Thyroid gland (tissue), 4 donors: ENCODE data around the gene MC3R. TPM values are rescaled to one million over a fixed set of nuclear protein-coding genes. Genes with fewer than 3 reads are reported as not detected.

ENCODE experiments used
- DNase-seq, 2 donors: peaks; one replicate each; pipeline ENCODE4 v3.0.0-alpha.2; 2019
- H3K27ac ChIP-seq, 3 donors: fragments of 200-600 bp; sonication (generic); 1 replicate in 2 of 3; 2 replicates in 1 of 3; pipeline ENCODE4 v1.5.1; 2016 to 2019; ENCODE audit warnings: mild to moderate bottlenecking in 1 of 3, moderate library complexity in 1 of 3
- H3K27me3 ChIP-seq: fragments of 200-600 bp; sonication (generic); one replicate; pipeline ENCODE4 v1.5.1; 2019
- H3K36me3 ChIP-seq, 2 donors: fragments of 200-600 bp; sonication (generic); one replicate each; pipeline ENCODE4 v1.5.1; 2016 to 2019
- H3K4me1 ChIP-seq, 2 donors: fragments of 200-600 bp; sonication (generic); one replicate each; pipeline ENCODE4 v1.5.1; 2017 to 2019
- H3K4me3 ChIP-seq, 3 donors: fragments of 200-600 bp; sonication (generic); replicated peaks in 1 of 3; 1 replicate in 2 of 3; 2 replicates in 1 of 3; pipeline ENCODE4 v1.5.1; 2016; ENCODE audit warnings: mild to moderate bottlenecking in 1 of 3
- H3K9me3 ChIP-seq: fragments of 200-600 bp; sonication (generic); one replicate; pipeline ENCODE4 v1.5.1; 2017
- POLR2A ChIP-seq, 2 donors: fragments of 450-650 bp; IDR thresholded peaks; one replicate each; pipeline ENCODE4 v1.6.1; 2017; ENCODE audit warnings: antibody characterized with exemption in 2 of 2, mild to moderate bottlenecking in 2 of 2, moderate library complexity in 1 of 2
- WGBS, 2 donors: methylation state at CpG; one replicate each; pipeline ENCODE4 v1.1.5; 2017; 5-methylcytosine and 5-hydroxymethylcytosine counted together
- intact Hi-C: fragments of 100-400 bp; cut with DNase I; formaldehyde crosslinking; loops from one replicate; pipeline ENCODE4 v1.15.1; 2023
- total RNA-seq, 4 donors: library from RNA; depleted of rRNA; stranded (reverse); fragments of >200 nt; gene quantifications; one replicate each; pipeline ENCODE4 v1.2.3, GENCODE V29; 2016
- TF ChIP-seq, protein P1 (sequence below), 6 experiments: fragments of 200-600 bp in 3 of 6; fragments of 450-650 bp in 3 of 6; sonication (generic) in 3 of 6; IDR thresholded peaks; one replicate each; pipeline ENCODE4 v1.5.1; 2016 to 2019; ENCODE audit warnings: antibody characterized with exemption in 6 of 6, mild to moderate bottlenecking in 2 of 6, inconsistent platforms in 1 of 6, moderate library complexity in 1 of 6

MC3R gene
- not detected for total RNA-seq

DNA sequence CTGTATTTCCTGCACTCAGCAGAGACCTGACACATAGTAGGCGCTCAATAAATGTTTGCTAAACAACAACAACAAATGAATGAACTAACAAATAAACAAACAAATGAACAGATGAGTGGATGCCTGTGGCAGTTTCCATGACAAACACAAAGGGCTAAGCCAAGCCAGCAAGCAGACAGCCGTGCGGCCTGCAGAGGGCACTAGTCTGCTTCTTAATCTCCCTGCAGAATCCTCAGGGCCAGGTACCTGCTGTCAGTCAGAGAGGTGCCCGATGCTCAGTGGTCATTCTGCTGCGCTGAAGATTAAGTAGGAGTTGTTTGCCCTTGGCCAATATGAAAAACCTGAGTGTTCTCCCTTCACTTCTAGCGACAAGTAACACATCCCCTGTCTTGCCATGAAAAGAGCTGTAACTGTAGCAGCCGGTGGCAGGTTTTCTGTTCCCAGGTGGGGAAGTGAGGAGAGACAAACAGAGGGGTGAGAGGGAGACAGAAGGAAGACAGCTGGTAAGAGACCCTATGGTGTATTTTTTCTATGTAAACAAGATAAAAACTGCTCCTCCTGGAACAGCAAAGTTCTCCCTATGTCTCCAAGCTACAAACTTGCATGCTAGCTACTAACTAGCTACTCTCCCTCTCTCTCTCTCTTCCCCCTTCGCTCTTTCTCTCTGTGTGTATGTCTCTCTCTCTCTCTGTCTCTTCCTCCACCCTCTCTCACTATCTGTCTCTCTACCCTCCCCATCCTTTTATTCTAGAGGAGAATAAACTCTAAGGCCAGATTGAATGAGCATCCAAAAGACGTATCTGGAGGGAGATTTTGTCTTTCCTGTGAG, at the start of gene MC3R:
MC3R (plus strand) TSS at position 779 of the 829 bp plus-strand sequence. CDS start 112 bp downstream, outside the sequence.
- no peak for TF ChIP-seq POLR2A (IDR thresholded peaks at IDR 0.05)
- TF ChIP-seq, protein P1, sequence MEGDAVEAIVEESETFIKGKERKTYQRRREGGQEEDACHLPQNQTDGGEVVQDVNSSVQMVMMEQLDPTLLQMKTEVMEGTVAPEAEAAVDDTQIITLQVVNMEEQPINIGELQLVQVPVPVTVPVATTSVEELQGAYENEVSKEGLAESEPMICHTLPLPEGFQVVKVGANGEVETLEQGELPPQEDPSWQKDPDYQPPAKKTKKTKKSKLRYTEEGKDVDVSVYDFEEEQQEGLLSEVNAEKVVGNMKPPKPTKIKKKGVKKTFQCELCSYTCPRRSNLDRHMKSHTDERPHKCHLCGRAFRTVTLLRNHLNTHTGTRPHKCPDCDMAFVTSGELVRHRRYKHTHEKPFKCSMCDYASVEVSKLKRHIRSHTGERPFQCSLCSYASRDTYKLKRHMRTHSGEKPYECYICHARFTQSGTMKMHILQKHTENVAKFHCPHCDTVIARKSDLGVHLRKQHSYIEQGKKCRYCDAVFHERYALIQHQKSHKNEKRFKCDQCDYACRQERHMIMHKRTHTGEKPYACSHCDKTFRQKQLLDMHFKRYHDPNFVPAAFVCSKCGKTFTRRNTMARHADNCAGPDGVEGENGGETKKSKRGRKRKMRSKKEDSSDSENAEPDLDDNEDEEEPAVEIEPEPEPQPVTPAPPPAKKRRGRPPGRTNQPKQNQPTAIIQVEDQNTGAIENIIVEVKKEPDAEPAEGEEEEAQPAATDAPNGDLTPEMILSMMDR (IDR thresholded peaks at IDR 0.05), result peak in 3 of 6 experiments; percentile 25 to 53 (median 34)
- intact Hi-C loops, result no loop called here
- Histone ChIP-seq H3K4me3 (no peak within 1 kb of the TSS), H3K27me3 (no peaks in the 10 kb centered on the region), H3K9me3 (no peaks in the 10 kb centered on the region), H3K27ac (no peak within 1 kb of the TSS), H3K4me1 (no peaks in the 10 kb centered on the region), H3K36me3 (no peaks in the 10 kb centered on the region)
- peak; percentile 21 to 34 for DNase-seq
- WGBS, 2 donors, result 27 to 29% methylated on average over 8 to 9 of the region's 9 CpGs

DNA sequence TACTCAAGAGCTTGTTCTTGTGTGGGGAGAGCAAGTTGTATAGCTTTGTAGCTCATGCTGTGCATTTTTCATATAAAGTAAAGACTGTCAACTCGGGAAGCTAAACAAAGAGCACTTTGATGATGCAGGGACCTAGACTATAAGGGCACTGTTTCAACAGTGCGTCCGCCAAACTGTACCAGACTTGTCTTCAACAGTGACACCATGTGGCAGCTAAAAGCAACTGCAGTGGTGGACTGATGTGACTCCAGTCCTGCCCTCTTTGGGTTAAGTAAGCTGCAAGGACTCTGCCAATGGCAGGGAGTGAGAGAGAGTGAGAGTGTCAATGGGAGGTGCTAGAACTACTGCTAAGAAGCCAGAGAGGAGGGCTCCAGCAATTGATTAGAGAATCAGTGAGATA, 48.1 kb upstream of the MC3R start:
- Histone ChIP-seq H3K36me3 (no peaks in the 10 kb centered on the region), H3K27ac (no peak overlapping the region), H3K9me3 (no peaks in the 10 kb centered on the region), H3K27me3 (no peaks in the 10 kb centered on the region), H3K4me3 (no peak overlapping the region), H3K4me1 (no peaks in the 10 kb centered on the region)
- WGBS, 2 donors, result 83 to 90% methylated on average over 3 of the region's 3 CpGs
- intact Hi-C loops, result no loop called here
- TF ChIP-seq, protein P1 (IDR thresholded peaks at IDR 0.05), result no peak
- TF ChIP-seq POLR2A (IDR thresholded peaks at IDR 0.05), result no peak
- DNase-seq, result no peak

DNA sequence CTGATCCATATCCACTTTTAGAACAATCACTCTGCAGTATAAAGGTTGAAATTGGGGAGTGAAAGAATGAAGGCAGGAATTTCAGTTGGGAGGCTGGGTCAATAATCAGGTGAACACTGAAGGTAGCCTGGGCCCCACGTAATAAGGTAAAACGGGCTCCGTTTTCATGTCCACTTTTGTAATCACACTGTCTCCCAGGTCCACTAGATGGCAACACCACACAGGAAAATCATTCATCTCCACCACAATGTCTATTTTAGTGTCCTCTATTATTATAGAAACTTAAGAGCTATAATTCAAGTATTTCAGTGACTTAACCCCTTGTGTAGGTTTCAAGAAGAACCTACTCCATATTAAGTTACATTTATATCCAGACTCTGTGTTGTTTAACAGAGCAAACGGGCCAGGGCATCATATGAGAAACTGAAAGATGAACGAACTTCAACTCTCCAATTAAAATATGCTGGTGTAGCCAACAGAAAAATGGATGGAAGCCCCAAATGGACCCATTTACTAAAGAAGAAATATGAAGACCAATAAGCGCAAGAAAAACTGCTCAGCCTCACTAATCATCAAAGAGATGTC, 45.9 kb upstream of the MC3R start:
- TF ChIP-seq POLR2A (IDR thresholded peaks at IDR 0.05), result no peak
- TF ChIP-seq, protein P1 (IDR thresholded peaks at IDR 0.05), result peak in 1 of 6 experiments; percentile 33
- no peaks in the 10 kb centered on the region for H3K9me3 ChIP-seq
- no peak overlapping the region for H3K4me3 ChIP-seq
- H3K27me3 ChIP-seq, result no peaks in the 10 kb centered on the region
- no peaks in the 10 kb centered on the region for H3K36me3 ChIP-seq
- no peak overlapping the region for H3K27ac ChIP-seq
- intact Hi-C loops, result no loop called here
- no peak for DNase-seq
- whole genome bisulfite sequencing, 2 donors, result 51 to 53% methylated on average over 6 of the region's 6 CpGs
- H3K4me1 ChIP-seq, result no peaks in the 10 kb centered on the region

DNA sequence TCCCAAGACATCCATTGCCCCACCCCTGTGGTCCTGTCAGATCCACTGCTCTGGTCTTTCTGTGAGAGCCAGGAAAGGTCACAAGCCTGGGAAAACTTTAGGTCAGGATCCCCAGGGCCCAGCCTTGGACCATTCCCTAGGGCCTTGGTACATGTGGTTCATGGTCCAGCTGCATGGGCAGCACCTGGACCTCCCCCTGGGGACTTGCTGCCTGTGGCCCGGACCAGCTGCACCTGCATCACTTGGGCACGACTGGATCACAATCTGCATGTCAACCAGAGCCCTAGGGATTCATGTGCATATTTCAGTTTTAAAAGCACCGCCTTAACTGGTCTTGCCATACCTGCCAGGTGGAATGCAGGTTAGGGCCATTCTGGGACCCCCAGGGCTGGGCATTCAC, 44.3 kb upstream of the MC3R start:
- H3K9me3 ChIP-seq, result no peaks in the 10 kb centered on the region
- intact Hi-C loops, result no loop called here
- no peaks in the 10 kb centered on the region for H3K4me1 ChIP-seq
- no peak for DNase-seq
- no peaks in the 10 kb centered on the region for H3K27me3 ChIP-seq
- no peaks in the 10 kb centered on the region for H3K36me3 ChIP-seq
- H3K4me3 ChIP-seq, result no peak overlapping the region
- no peak overlapping the region for H3K27ac ChIP-seq
- TF ChIP-seq, protein P1 (IDR thresholded peaks at IDR 0.05), result no peak
- no peak for TF ChIP-seq POLR2A (IDR thresholded peaks at IDR 0.05)
- WGBS, 2 donors, result 67 to 79% methylated on average over 1 to 3 of the region's 3 CpGs

DNA sequence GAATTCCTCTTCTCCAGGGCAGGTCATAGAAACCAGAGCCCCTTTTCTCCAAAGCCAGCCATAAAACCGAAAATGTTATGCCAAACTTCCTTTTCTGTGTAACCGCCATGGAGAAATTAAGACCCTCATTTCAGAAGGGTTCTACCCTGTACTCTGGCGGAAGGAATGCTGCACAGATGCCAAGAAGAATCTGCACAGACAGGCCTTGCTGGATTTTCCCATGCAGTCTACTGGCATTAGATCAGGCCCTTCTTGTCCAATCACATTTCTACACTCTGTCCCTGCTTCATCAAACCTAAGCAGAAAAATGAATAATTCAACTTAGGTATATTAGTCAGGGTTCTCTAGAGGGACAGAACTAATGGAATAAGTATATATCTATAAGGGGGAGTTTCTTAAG, 43.2 kb upstream of the MC3R start:
- no peak for DNase-seq
- no peaks in the 10 kb centered on the region for H3K36me3 ChIP-seq
- intact Hi-C loops, result no loop called here
- H3K27me3 ChIP-seq, result no peaks in the 10 kb centered on the region
- H3K4me3 ChIP-seq, result no peak overlapping the region
- TF ChIP-seq, protein P1 (IDR thresholded peaks at IDR 0.05), result no peak
- TF ChIP-seq POLR2A (IDR thresholded peaks at IDR 0.05), result no peak
- 83 to 86% methylated on average over 3 of the region's 3 CpGs for WGBS, 2 donors
- no peak overlapping the region for H3K27ac ChIP-seq
- H3K4me1 ChIP-seq, result no peaks in the 10 kb centered on the region
- no peaks in the 10 kb centered on the region for H3K9me3 ChIP-seq
